RWPE2 (cell line): ENCODE measurements around the gene SELENOV.

Experiments used
- ATAC-seq: fragments of 200-7000 bp; cut with Tn5 transposase; 3 replicates; pipeline ENCODE4 v1.9.1; 2021; ENCODE audit warnings: low read depth
- DNase-seq: peaks from one replicate; pipeline ENCODE4 v3.0.0-alpha.2; 2020; ENCODE audit warnings: low spot score
- H3K27ac ChIP-seq: fragments of 450-650 bp; 2 replicates; pipeline ENCODE4 v1.5.1; 2017; ENCODE audit warnings: mild to moderate bottlenecking; ENCODE audit not compliant: poor library complexity, severe bottlenecking
- H3K27me3 ChIP-seq: fragments of 250-450 bp; sonication (Bioruptor Pico); 2 replicates; pipeline ENCODE4 v1.5.1; 2021; ENCODE audit warnings: mild to moderate bottlenecking, moderate library complexity; ENCODE audit not compliant: insufficient read depth, poor library complexity, severe bottlenecking
- H3K36me3 ChIP-seq: fragments of 250-450 bp; sonication (Bioruptor Pico); 2 replicates; pipeline ENCODE4 v1.5.1; 2020; ENCODE audit warnings: low read depth, mild to moderate bottlenecking, moderate library complexity
- H3K4me1 ChIP-seq: fragments of 250-450 bp; sonication (Bioruptor Pico); 2 replicates; pipeline ENCODE4 v1.5.1; 2021; ENCODE audit warnings: mild to moderate bottlenecking, moderate library complexity; ENCODE audit not compliant: insufficient read depth, poor library complexity, severe bottlenecking
- H3K4me3 ChIP-seq: fragments of 250-450 bp; sonication (Bioruptor Pico); 2 replicates; pipeline ENCODE4 v1.5.1; 2021; ENCODE audit warnings: mild to moderate bottlenecking, moderate library complexity; ENCODE audit not compliant: severe bottlenecking
- H3K9me3 ChIP-seq: fragments of 250-450 bp; sonication (Bioruptor Pico); 2 replicates; pipeline ENCODE4 v1.5.1; 2021; ENCODE audit warnings: mild to moderate bottlenecking, moderate library complexity; ENCODE audit not compliant: severe bottlenecking
- TF ChIP-seq, protein P1 (sequence below): fragments of 450-650 bp; IDR thresholded peaks from one replicate; pipeline ENCODE4 v1.5.1; 2017; ENCODE audit warnings: mild to moderate bottlenecking, moderate library complexity; ENCODE audit not compliant: poor library complexity, severe bottlenecking

SELENOV gene

DNA sequence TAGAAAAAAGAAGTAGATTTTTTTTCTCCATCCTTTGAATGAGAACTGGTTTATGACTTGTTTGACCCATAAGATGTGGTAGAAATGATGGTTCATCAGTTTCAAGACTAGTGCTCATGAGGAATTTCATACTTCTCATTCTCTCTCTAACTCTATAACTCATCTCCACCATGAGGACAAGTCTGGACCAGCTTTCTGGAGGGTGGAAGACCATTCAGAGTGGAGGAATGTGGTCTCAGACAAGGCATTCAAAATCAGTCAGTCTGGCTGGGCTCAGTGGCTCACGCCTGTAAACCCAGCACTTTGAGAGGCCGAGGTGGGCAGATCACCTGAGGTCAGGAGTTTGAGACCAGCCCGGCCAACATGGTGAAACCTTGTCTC, 28.5 kb downstream of the SELENOV start:
- Histone ChIP-seq H3K27me3 (no peaks in the 10 kb centered on the region), H3K9me3 (no peaks in the 10 kb centered on the region), H3K4me1 (peaks cover 23% of the 10 kb centered on the region), H3K4me3 (no peak overlapping the region), H3K27ac (peak overlapping the region; percentile 55), H3K36me3 (peaks cover 5% of the 10 kb centered on the region; the same call in 1 of the 2 replicates)
- no peak for DNase-seq
- TF ChIP-seq, protein P1, sequence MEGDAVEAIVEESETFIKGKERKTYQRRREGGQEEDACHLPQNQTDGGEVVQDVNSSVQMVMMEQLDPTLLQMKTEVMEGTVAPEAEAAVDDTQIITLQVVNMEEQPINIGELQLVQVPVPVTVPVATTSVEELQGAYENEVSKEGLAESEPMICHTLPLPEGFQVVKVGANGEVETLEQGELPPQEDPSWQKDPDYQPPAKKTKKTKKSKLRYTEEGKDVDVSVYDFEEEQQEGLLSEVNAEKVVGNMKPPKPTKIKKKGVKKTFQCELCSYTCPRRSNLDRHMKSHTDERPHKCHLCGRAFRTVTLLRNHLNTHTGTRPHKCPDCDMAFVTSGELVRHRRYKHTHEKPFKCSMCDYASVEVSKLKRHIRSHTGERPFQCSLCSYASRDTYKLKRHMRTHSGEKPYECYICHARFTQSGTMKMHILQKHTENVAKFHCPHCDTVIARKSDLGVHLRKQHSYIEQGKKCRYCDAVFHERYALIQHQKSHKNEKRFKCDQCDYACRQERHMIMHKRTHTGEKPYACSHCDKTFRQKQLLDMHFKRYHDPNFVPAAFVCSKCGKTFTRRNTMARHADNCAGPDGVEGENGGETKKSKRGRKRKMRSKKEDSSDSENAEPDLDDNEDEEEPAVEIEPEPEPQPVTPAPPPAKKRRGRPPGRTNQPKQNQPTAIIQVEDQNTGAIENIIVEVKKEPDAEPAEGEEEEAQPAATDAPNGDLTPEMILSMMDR: no peak
- ATAC-seq: peak; percentile 76

DNA sequence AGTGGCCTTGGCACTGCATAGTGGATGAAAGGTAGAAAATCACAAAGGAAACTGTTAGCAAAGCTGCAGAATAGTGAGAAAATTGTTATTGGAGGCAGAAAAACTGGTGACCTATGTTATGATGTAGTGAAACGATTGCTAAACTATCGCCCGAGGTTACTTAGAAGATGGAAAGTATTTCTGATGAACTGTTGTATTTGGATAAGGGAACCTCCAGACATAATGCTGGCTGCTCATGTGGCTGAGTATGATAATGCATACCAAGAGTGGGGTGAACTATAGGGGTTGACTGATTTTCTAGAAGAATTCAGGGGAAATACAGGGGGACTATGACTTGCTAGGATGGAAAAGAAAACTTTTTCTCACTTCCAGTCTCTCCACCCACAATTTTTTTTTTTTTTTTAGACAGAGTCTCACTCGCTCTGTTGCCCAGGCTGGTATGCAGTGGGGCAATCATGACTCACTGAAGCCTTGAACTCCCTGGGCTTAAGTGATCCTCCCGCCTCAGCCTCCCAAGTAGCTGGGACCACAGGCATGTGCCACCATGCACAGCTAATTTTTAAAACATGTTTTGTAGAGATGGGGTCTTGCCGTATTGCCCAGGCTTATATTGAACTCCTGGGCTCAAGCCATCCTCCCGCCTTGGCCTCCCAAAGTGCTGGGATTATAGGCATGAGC, 29.4 kb downstream of the SELENOV start:
- H3K27me3 ChIP-seq: no peaks in the 10 kb centered on the region
- ATAC-seq: no peak
- H3K4me1 ChIP-seq: peaks cover 17% of the 10 kb centered on the region
- no peak overlapping the region for H3K4me3 ChIP-seq
- no peak for DNase-seq
- H3K36me3 ChIP-seq: no peaks in the 10 kb centered on the region
- TF ChIP-seq, protein P1: no peak
- H3K9me3 ChIP-seq: no peaks in the 10 kb centered on the region
- peak overlapping the region; percentile 55 for H3K27ac ChIP-seq

- H3K27me3 ChIP-seq: no peaks in the 10 kb centered on the region
- DNase-seq: no peak
Measured at GRCh38 chr19:39544911-39545310, 30.0 kb downstream of the SELENOV start.

DNA sequence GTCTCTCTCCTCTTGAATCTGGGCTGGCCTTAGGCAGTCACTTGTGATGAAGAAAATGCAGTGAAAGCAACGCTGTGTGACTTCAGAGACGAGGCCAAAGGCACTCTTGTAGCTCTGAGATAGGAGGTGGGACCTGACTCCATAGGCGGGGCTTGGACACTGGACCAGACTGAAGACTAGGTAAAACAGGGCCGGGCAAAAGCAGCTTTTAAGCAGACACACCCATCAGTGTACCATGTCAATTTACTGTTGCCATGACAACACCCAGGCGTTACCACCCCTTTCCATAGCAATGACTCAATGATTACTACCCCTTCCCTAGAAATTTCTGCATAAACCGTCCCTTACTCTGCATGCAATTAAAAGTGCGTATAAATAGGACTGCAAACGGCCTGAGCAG, 31.7 kb downstream of the SELENOV start:
- Histone ChIP-seq H3K27me3 (no peaks in the 10 kb centered on the region), H3K4me1 (peaks cover 13% of the 10 kb centered on the region), H3K9me3 (no peaks in the 10 kb centered on the region), H3K36me3 (no peaks in the 10 kb centered on the region), H3K4me3 (no peak overlapping the region), H3K27ac (no peak overlapping the region)
- TF ChIP-seq, protein P1: no peak
- ATAC-seq (0 out of 3 replicates have a peak, but pooled peaks have one; percentile 18), DNase-seq (no peak)

More at GRCh38 chr19:39544911-39545310, 30.0 kb downstream of the SELENOV start:
- ATAC-seq: no peak
- no peaks in the 10 kb centered on the region for H3K36me3 ChIP-seq
- peaks cover 17% of the 10 kb centered on the region for H3K4me1 ChIP-seq
- no peaks in the 10 kb centered on the region for H3K9me3 ChIP-seq
- TF ChIP-seq, protein P1: no peak
- H3K27ac ChIP-seq: no peak overlapping the region
- no peak overlapping the region for H3K4me3 ChIP-seq

DNA sequence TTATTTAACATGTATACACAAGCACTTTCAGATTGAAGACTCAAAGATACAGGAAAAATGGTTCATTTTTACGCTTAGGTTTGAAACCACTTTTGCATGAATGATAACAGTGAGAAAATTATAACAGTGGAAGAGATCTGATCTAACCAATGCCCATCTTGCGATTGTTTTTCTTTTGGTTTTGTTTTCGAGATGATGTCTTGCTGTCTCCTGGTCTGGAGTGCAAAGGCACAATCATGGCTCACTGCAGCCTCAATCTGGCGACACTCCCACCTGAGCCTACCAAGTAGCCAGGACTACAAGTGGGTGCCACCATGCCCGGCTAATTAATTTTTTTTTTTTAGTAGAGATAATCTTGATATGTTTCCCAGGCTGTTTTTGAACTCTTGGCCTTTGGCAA, 35.3 kb downstream of the SELENOV start:
- no peak for ATAC-seq
- TF ChIP-seq, protein P1: no peak
- no peak for DNase-seq

More for the DNA sequence above, 35.3 kb downstream of the SELENOV start:
- Histone ChIP-seq H3K4me1 (no peaks in the 10 kb centered on the region), H3K36me3 (no peaks in the 10 kb centered on the region), H3K9me3 (no peaks in the 10 kb centered on the region), H3K27ac (no peak overlapping the region), H3K4me3 (no peak overlapping the region), H3K27me3 (no peaks in the 10 kb centered on the region)
